GM19463 (cell line): ENCODE measurements around the gene WDR91.

Experiments
- ATAC-seq: cut with Tn5 transposase; IDR thresholded peaks from one replicate; pipeline ENCODE4 v1.9.1; 2021; ENCODE audit warnings: mild to moderate bottlenecking, moderate library complexity; ENCODE audit not compliant: unreplicated experiment

Gene WDR91

DNA sequence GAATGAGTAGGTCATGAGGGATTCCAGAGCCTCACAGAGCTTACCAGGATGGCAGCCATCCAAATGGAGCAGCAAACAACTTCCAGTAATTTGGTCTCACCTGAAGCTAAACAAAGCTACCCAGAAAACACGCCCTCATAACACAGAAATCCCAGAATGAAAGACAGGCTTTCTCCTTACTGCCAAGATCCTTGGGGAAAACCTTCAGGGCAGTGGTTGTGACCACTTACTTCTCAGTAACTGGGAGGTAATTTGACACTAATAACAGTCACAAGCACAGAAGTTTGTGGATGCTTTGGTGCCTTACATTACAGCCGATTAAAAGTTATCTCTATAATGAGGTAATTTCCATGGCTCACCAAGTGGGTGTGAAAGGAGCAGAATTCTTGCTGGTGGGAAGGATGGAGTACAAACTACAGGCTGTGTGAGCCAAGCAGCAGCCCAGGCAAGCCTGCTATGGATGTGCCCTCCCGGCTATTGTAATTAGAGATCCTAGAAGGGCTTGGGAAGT is 10.4 kb downstream of the WDR91 start:
- no peak for ATAC-seq

DNA sequence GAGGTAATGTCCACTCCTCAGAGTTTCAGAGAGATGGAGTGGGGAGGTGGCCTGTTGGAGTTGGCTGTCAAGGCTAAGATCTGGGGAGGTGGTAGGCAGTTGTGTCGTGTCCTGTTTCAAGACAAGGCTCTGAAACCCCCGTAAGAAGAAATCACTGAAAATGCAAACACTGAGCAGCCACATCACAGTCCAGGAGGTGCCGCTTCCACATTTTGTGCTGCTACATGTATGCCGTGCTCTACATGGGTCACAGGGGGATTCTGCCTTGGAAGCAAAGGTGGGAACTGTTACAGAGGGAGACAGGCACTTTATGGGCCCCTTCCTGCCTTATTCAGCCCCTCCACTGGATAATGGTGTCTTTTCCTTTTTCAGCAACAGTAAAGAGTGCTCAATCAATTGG is 11.9 kb downstream of the WDR91 start:
- ATAC-seq, result no peak

DNA sequence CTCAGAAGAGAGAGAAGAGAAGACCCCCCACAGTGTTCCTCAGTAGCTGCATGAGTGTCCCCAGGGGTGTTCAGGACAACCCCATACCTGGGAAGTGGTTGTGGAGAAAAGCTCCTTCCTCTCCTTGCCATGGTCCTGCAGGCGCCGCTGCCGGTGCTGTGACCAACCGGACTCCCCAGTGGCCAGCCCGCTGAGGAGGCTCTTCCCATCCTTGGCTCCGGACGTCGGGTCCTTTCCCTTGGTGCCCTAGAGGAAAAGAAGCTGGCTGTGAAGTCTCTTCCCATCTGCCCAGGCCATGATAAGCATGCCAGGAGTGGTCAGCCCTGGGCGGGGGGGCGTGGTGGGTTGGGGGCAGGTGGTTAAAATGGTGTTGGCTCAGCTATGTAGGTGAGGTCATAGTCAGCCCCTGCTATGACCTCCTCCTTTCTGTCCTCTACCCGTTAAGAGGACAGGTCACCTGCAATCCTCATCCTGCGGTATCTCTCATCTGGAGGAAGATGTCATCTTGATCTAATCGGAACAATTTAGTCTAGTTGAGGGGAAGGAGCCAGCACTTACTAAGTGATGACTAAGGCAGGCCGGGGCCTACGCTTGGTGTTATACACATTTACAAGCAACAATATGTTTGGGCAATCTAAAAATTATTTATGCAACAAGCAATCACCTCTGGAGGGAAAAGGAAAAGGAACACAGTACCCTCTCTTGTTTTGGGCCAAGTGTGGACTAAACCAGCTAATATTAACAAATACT is 13.2 kb downstream of the WDR91 start:
- no peak for ATAC-seq

DNA sequence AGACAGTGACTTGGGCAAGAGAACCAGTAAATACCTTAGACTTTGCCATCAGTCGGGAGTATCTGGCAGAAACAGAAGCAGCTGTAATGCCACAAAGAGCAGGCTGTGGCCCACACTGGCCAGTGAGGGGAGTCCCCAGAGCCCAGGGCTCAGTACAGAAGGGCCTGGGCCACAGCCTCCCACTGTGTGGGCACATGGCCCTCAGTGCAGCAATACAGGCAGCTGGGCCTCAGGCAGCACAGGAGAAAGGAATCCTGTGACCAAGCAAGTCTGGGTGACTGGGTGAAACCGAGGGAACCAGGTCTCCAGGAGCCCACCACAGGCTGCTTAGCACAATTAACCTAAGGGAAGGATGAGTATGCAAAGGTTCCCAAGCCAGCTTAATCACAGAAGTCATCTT is 14.0 kb downstream of the WDR91 start:
- ATAC-seq, result peak; percentile 75

DNA sequence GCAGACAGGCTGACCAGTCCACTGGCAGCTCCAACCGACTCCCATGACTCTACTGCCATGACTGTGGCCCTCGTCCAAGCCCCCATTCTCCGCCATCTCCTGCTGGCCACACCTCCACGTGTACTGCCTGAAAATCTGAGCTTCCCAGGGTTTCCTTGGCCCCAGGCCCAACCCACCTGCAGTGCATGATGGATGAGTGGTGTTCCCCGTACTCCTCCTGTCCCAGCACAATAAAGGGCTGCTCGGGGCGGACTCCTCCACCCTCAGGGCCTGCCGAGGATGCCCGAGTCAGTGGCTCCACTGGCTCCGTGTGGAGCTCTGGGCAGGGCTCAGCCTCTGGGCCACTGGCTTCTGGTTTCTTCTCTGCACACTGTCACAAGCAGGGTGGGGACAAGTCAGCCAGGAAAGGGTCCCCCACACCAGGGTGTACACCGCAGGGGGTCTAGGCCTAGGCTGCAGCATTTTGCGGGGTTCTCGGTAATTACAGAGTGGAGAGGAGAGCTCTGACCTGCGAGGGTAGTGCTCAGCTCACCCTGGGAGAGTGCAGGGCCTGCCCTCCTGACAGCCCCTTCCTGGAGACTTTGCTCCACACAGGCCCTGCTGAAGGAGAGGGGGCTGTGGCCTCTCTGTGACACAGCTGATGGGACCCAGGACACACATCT is 15.2 kb downstream of the WDR91 start:
- no peak for ATAC-seq

DNA sequence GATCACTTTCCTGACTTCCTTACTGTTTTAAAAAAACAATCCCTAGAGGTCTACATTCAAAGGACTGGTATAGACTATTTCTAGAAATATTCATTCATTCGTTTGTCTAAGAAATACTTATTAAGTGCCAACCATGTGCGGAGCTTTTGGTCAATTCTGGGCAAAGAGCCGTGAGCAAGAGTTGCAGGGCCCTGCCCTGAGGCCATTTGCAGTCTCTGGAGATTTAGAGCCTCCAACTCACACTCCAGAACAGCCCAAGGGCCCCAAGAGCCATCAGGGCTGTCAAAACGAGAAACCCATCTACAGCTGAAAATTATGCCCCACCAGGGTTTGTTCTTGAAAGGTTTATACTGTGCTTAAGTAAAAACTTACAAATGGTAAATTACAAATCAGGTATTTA is 16.2 kb downstream of the WDR91 start:
- ATAC-seq, result no peak

DNA sequence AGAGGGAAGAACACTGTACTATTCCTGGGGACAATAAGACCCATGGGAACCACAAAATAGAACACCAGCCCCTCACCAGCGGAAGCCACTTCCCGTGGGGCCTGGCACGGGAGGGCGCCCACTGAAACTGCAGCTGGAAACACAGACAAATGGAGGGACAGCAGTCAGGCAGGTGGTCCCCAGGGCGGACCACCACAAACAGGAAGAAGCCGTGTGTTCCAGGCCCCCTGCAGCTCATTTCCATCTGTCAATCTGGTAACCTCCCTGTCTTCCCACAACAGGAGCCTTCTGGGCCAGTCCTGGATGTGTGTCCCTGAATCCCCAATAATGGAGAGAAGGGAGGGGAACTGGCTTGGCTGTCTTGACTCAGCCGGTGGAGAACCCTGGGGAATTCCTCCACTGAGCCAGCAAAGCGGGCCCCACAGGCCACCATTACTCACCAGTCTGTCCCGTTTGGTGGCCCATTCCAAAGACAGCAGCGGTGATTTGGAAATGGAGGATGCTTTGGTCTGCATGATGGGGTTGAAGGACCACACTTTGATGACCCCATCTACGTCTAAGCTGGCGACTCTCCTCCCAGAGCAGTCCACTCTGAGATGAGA is 16.7 kb downstream of the WDR91 start:
- no peak for ATAC-seq

DNA sequence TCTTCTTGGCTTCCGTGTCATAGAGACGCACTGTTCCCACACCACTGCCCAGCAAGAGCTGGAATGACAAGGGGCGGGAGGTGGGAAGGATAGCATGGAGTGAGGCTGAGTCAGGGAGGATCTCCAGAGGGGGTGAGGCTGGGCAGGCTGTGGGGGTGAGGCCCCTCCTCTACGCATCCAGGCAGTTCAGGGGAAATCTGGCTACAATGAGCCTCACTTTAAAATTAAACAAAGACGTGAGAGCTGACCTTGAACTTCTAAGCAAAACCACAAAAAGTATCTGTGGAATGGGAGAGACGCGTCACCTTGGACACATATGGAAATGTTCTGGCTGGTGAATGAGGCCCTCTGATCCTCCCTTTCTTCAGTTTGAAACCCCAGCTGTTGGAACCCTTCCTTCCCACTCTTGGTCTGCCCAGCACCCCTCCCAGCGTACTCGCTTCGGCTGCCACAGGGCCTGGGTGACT is 17.7 kb downstream of the WDR91 start:
- ATAC-seq, result no peak

DNA sequence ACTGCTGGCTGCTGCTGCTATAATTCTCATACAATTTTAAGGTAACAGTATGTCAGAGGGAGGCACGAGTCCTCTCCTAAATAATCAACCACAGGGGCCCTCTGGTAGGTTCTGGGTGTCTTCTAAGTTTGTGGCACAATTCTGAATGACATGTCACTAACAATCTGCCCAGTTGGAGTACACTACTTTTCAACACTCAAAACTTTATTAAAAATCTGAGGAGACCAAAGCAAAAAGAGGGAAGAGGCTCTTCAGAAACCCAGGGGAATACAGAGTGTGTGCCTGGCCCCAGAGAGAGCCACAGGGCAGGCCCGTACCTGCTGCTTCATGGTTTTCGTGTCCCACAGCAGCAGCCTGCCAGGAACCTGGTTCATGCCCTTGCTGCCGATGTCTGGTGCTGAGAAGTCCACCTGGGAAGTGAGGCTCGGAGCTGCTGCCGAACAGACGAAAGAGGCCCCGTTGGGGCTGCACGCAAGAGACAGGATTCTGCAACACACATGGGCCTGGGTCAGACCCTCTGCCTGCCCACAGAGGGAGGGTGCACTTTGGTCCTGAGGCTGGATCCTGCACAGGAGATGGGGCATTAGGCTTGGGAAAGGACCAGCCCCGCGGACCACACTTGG is 18.3 kb downstream of the WDR91 start:
- no peak for ATAC-seq

DNA sequence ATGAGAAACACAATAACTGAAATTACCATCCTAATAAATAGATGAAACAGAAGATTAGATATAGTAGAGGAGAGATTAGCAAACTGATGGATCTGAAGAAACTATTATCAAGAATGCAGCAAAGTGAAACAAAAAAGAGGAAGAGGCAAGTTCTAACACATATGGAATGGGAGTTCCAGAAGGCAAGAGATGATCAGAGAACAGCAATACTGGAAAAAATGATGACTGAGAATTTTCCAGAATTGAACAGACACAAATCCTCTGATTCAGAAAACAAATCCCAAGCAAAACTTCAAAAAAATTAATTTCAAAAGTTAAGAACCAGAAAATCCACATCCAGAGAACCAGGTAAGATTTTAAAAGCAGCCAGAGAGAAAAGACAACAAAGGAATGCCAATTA is 20.6 kb downstream of the WDR91 start:
- no peak for ATAC-seq

DNA sequence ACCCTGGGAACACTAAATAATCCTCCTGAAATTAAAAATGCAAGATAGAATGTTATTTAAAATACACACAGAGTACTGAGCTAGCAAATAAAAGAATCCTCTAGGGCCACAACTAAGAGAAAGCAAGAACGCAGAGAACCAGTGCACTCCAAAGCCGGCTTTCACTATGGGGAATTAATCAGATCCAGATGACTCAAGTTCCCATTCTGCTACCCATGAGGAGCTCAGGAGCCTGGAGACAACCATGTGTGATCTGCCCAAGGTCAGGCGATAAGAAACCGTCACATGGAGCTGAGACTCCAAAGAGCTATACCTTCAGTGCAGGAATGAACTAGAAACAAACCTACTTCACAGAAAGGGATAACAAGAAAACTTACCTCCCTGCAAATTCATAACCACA is 21.4 kb downstream of the WDR91 start:
- ATAC-seq, result no peak

DNA sequence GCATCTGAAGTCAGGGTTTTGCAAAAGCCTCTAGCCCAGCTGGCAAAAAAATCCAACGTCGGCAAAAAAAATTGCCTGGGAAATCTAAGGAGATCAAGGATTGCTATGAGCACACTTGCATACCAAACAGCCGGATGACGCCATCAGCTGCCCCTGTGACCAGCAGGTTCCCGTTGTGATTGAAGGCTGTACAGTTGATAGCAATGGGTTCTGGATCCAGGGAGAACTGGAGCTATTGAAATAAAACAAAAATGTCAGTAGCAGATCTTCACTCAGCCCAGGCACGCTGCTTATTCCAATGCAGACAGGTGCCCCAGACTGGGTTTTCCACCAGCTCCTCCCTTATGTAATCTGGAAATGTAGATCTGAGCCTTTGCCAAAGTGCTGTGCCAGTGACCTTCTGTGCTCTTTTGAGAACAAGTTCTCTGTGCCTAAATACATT is 22.1 kb downstream of the WDR91 start:
- ATAC-seq, result no peak

DNA sequence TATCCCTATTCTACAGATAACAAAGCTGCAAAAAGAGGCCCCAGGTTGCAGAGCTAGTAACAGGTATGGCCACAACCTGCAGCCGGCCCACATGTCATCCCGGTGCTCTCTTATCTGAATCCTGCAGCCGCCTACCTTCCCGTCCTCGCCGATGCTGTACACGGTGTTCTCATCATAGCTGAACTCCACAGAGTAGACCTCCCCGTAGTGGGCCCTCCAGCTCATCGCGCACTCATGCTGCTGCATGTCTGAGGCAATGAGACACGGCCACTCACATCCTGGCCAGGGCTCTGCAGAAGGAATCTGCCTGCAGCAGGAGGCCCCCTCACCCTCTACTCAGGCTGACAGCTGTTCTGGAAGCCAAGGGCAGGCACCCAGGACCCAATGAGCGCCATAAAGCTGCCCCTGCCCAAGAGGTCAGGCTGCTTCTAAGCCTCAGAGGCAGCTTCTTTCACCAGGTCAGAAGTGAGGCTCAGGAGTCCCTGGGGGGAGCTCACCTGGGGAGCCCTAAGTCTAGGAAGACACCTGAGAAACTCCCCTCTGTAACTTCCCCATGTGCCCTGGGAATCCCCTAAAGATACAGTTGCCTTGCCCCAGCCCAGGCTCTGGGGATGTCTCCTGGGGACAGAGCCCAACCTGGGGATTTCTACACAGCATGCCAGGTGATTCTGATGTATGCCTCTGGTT is 22.9 kb downstream of the WDR91 start:
- ATAC-seq, result peak; percentile 55

DNA sequence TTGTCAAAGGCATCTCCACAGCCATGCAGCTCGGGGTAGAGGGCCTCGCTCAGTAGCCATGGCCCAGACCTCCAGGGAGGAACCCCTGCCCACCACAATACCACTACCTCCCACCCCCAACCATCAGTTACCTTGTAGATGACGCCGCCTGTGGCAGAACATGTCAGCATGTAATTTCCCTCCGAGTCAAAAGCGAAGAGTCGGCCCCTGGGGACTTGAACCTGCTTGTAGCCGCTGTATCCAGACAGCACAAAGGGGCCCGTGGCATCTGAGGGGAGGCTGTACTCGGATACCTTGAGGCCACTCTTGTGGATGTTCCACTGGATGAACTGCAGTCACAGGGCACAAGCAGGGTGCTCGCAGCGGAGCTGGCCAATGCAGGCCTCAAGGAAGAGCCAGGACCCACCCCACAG is 24.5 kb downstream of the WDR91 start:
- ATAC-seq, result peak; percentile 58

DNA sequence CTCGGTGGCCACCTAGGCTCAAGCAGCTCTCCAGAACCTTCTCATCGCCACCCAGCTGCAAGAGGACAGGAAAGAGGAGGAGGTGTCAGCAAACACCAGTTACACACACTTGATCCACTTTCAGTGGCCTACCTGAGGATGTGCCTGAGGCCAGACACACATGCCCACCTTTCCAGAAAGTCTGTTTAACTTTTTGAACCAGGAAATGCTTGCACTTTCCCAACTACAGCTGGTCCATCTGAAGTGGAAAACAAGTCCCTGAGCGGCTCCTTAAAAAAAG is 25.1 kb downstream of the WDR91 start:
- no peak for ATAC-seq

DNA sequence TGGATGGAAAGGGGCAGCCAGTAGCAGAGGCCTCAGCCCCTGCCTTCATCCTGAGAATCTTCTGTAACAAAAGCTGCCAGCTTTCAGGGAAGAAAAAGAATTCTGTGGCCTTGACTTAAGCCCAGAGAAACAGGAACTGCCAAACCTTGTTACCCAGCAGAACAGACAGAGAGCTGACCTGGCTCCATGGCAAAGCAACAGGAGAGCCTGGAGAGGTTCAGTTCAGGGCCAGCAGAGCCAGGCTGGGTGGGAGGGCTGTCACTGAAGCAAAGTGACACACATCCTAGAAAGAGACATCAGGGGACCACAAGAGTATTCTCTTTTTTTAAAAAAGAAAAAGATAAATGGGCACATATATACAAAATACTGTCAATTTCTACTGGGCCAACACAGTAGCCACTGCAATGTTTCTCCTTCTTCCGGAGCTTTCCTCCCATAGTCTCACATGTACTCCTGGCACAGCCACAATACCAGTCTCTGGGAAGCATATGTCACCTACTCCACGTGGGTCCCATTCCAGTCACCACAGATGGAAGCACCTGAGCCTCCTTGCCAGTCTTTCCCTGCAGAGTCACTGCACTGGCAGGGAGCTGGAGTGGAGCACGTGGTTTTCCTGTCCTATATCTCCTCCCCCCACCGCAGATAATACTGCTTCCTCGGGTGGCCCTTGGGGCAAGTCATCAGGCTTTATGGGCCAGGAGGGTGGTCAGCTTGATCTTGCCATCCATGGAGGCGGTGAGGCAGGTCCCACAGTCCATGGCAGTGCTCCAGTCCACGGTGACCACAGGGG is 25.7 kb downstream of the WDR91 start:
- no peak for ATAC-seq

DNA sequence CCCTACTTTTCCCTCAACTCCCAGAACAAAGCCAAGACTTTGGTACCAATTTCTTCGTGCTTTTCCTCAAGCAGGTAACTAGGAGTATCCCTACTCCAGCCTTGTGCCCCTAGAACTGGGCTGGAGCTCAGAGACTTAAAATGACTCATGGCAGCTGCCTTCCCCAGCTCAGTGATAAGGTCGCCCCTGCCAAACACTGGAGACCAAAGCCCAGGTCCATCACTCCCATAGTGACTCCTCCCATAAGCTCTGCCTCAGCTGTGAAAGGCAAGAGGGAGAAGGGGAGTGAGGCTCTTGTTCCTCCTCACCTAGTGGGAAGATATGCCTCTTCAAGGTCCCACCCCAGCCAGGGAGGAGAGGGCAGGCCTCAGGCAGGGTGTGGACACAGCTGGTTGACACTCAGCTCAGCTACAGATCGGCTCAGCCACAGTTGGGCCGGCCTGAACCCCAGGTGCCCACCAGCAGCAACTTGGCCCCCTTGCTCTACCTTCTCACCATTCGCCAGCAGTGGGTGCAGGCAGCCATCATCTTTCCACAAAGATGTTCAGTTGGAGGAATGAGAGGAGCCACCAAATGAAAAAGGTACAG is 27.0 kb downstream of the WDR91 start:
- ATAC-seq, result no peak

DNA sequence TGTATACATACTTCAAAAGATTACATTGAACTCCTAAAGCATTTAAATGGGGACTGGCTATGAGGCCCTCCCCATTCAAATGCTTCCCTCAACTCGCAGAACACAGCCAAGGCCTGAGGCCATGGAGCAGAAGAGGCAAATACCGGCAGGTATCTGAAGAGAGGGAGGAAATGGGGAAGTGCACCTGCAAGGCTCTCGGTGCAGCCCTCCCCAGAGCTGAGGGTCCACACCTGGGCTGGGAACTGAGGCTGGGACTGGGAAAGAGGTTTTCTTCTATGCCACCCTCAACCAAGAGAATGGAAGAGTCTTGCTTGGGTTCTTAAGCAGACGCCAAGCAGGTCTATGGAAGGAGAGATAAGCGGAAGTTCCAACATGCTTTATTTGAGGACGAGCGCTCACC is 27.8 kb downstream of the WDR91 start:
- ATAC-seq, result no peak

DNA sequence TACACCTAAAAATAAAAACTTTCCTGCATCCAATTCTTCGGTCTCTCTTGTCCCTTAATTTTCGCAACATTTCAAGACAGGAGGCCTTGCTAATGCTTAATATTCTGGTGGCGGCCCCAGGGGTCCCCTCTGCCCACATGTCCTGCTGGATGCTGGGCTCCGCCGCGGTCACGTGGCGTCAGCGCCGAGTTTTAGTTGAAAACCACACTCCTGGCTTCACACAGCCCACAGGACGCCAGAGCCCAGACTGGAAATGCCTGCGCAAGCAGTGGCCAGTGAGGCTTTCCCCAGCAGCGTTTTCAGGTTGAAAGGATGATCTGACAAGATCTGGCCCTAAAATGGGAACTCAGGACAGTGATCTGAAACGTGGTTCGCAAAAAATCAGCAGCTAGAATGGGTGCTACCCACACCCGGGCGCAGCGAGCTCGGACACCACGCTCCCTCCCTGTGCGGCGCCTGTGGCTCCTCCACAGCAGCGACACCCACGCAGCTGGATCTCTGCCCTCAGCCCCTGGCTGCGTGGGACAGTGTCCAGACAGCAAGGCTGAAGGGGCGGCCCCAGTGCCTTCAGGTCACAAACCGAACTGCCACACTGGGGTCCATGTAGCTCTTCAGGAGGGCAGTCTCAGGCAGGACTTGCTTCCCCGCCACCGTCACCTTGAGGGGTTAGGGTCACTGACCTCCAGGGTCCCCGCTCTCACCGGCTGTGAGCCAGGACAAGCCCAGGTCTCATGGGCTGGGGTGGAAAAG is 29.2 kb downstream of the WDR91 start:
- no peak for ATAC-seq
